Measurements from ENCODE around the gene FKRP. TPM values are rescaled to one million over a fixed set of nuclear protein-coding genes. Genes with fewer than 3 reads are reported as not detected.

The FKRP gene
- total and polyA plus RNA-seq, 2 of the 13 experiments (the other 11 are each of a cell fraction or from before 2014, with no cell fraction given), result 7.3 to 9.8 TPM

DNA sequence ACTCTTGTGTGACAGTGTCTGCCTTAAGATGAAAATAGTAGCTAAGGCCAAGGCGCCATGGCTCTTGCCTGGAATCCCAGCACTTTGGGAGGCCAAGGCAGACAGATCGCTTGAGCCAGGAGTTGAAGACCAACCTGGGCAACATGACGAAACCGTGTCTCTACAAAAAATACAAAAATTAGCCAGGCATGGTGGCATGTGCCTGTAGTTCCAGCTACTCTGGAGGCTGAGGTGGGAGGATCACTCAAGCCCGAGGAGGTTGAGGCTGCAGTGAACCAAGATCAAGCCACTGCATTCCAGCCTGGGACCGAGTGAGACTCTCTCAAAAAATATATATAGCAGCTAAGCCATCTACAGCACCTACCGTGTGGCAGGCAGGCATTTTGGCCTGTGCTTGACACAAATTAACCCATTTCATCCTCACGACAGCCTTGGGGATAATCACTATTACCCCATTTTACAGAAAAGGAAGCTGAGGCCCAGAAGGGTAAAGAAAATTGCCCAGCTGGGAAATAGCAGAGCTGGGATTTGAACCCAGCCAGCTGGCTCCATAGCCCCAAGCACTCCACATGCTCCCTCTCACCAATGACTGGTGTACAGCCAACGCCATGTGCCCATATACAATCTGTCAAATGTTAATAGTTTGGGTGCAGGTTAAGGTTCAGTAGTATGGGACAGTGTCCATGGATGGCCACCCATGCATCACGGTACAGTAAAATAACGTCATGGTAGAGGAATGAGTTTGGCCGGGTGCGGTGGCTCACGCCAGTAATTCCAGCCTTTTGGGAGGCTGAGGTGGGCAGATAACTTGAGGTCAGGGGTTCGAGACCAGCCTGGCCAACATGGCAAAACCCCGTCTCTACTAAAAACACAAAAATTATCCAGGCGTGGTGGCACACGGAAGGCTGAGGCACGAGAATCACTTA is 39.5 kb downstream of the FKRP start (continued):
- no peak for TF ChIP-seq PRMT3 (CRISPR knock-in tag; IDR thresholded peaks at IDR 0.05; ENCODE audit: borderline replicate concordance, low read depth)
- no peak; the same call in 1 of the 2 replicates for TF ChIP-seq TBX2 (CRISPR knock-in tag; IDR thresholded peaks at IDR 0.05; ENCODE audit: borderline replicate concordance)
- TF ChIP-seq ZNF724P (CRISPR knock-in tag; IDR thresholded peaks at IDR 0.05; ENCODE audit: borderline replicate concordance), result 0 out of 2 replicates have a peak, but pooled peaks have one; percentile 49
- TF ChIP-seq ISL2 (CRISPR knock-in tag; IDR thresholded peaks at IDR 0.05), result no peak
- TF ChIP-seq ZSCAN30 (CRISPR knock-in tag; IDR thresholded peaks at IDR 0.05), result no peak
- no peak for TF ChIP-seq CREM (IDR thresholded peaks at IDR 0.05)
- no peak for TF ChIP-seq CREM (CRISPR knock-in tag; IDR thresholded peaks at IDR 0.05)
- 0 out of 2 replicates have a peak, but pooled peaks have one; percentile 6 for TF ChIP-seq TGIF2 (CRISPR knock-in tag; IDR thresholded peaks at IDR 0.05)
- no peak for TF ChIP-seq ZFP62 (CRISPR knock-in tag; IDR thresholded peaks at IDR 0.05)
- no peak for TF ChIP-seq ZNF556 (CRISPR knock-in tag; IDR thresholded peaks at IDR 0.05; ENCODE audit: borderline replicate concordance)
- no peak for TF ChIP-seq KLF11 (CRISPR knock-in tag; IDR thresholded peaks at IDR 0.05)
- TF ChIP-seq FLYWCH1 (CRISPR knock-in tag; IDR thresholded peaks at IDR 0.05), result no peak
- TF ChIP-seq ESRRA (CRISPR knock-in tag; IDR thresholded peaks at IDR 0.05; ENCODE audit: low read depth), result 0 out of 2 replicates have a peak, but pooled peaks have one; percentile 1
- TF ChIP-seq ARID5B (CRISPR knock-in tag; IDR thresholded peaks at IDR 0.05), result no peak
- TF ChIP-seq ZNF772 (CRISPR knock-in tag; IDR thresholded peaks at IDR 0.05), result peak; percentile 15; the same call in 1 of the 2 replicates
- TF ChIP-seq, protein P1, sequence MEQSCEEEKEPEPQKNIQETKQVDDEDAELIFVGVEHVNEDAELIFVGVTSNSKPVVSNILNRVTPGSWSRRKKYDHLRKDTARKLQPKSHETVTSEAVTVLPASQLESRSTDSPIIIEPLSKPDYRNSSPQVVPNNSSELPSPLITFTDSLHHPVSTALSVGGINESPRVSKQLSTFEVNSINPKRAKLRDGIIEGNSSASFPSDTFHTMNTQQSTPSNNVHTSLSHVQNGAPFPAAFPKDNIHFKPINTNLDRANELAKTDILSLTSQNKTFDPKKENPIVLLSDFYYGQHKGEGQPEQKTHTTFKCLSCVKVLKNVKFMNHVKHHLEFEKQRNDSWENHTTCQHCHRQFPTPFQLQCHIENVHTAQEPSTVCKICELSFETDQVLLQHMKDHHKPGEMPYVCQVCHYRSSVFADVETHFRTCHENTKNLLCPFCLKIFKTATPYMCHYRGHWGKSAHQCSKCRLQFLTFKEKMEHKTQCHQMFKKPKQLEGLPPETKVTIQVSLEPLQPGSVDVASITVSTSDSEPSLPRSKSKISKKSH (CRISPR knock-in tag; IDR thresholded peaks at IDR 0.05; ENCODE audit: borderline replicate concordance), result 0 out of 2 replicates have a peak, but pooled peaks have one; percentile 4
- TF ChIP-seq CEBPZ (IDR thresholded peaks at IDR 0.05; ENCODE audit: low read length), result no peak
- TF ChIP-seq ZNF501 (CRISPR knock-in tag; IDR thresholded peaks at IDR 0.05), result peak; percentile 40; the same call in 1 of the 2 replicates
- no peak for TF ChIP-seq SNAI1 (CRISPR knock-in tag; IDR thresholded peaks at IDR 0.05; ENCODE audit: borderline replicate concordance)
- TF ChIP-seq BATF2 (CRISPR knock-in tag; IDR thresholded peaks at IDR 0.05), result no peak
